ENCODE results near the gene SLC12A8.

GRCh38 chr3:125098611-125099291 lies 113.8 kb downstream of the SLC12A8 start:
- no peak for TF ChIP-seq CTCF (IDR thresholded peaks at IDR 0.05 in 4 of 5, conservative IDR thresholded peaks at IDR 0.05 in 1 of 5)
- TF ChIP-seq POLR2A (IDR thresholded peaks at IDR 0.05): no peak
